Muscle of leg (tissue), 11 donors: ENCODE measurements around the gene CES3. TPM values are rescaled to one million over a fixed set of nuclear protein-coding genes. Genes with fewer than 3 reads are reported as not detected.
"Not testable (repeated sequence)": the region's sequence is repeated elsewhere in the genome, so short reads cannot be mapped to it uniquely, and the experiment has no call there.

Experiments
- DNase-seq: peaks from one replicate; pipeline ENCODE4 v3.0.0; 2013
- H3K27ac ChIP-seq: one replicate; pipeline ENCODE4 v1.5.1; 2013; ENCODE audit warnings: mild to moderate bottlenecking, low read length, control low read depth
- H3K27me3 ChIP-seq: one replicate; pipeline ENCODE4 v1.6.1; 2013; ENCODE audit warnings: low read length; ENCODE audit not compliant: control insufficient read depth, insufficient read depth
- H3K36me3 ChIP-seq: one replicate; pipeline ENCODE4 v1.6.1; 2013; ENCODE audit warnings: low read length; ENCODE audit not compliant: control insufficient read depth, insufficient read depth
- H3K4me1 ChIP-seq: one replicate; pipeline ENCODE4 v1.6.1; 2013; ENCODE audit warnings: low read length; ENCODE audit not compliant: control insufficient read depth, insufficient read depth
- H3K4me3 ChIP-seq: one replicate; pipeline ENCODE4 v1.5.1; 2013; ENCODE audit warnings: low read length, control low read depth
- H3K9me3 ChIP-seq: replicated peaks from 2 replicates; pipeline ENCODE4 v1.6.1; 2013; ENCODE audit warnings: low read depth, low read length; ENCODE audit not compliant: control insufficient read depth
- WGBS: methylation state at CpG from one replicate; pipeline ENCODE4 v1.1.5; 2013; ENCODE audit warnings: missing lambda C conversion rate; ENCODE audit not compliant: insufficient coverage; 5-methylcytosine and 5-hydroxymethylcytosine counted together
- polyA plus RNA-seq, 8 donors: library from polyadenylated mRNA; unstranded; fragments of 120-200 nt; gene quantifications; one replicate each; pipeline versions ENCODE4 v1.2.1 to v1.2.3, GENCODE V29; 2013; ENCODE audit warnings: inconsistent platforms in 1 of 8, low replicate concordance in 1 of 8; ENCODE audit not compliant: insufficient read length in 8 of 8, insufficient read depth in 1 of 8
- total RNA-seq: library from RNA; stranded (reverse); fragments of 120-200 nt; gene quantifications from one replicate; pipeline ENCODE4 v1.2.4, GENCODE V29; 2013

The CES3 gene
- total and polyA plus RNA-seq, 9 donors: 0.05 to 1.3 (median 0.33) TPM

- H3K4me3 ChIP-seq, H3K27ac ChIP-seq, DNase-seq, H3K9me3 ChIP-seq: not testable (repeated sequence)
- WGBS: 90% methylated on average over 8 of the region's 9 CpGs
- Histone ChIP-seq H3K27me3 (peaks cover 26% of the 10 kb centered on the region), H3K4me1 (peaks cover 21% of the 10 kb centered on the region), H3K36me3 (peaks cover 41% of the 10 kb centered on the region)
These were observed 16.1 kb upstream of the CES3 start for GRCh38 chr16:66944971-66945370.

- DNase-seq: no peak
- WGBS: 75% methylated on average over 3 of the region's 4 CpGs
- H3K4me3 ChIP-seq: no peak overlapping the region
- H3K4me1 ChIP-seq: peaks cover 21% of the 10 kb centered on the region
- peaks cover 33% of the 10 kb centered on the region for H3K27me3 ChIP-seq
- H3K9me3 ChIP-seq: no peaks in the 10 kb centered on the region
- H3K27ac ChIP-seq: no peak overlapping the region
- peaks cover 31% of the 10 kb centered on the region for H3K36me3 ChIP-seq
These were observed 15.1 kb upstream of the CES3 start for GRCh38 chr16:66945939-66946338.

- no peak overlapping the region for H3K4me3 ChIP-seq
- 73% methylated on average over 7 of the region's 7 CpGs for WGBS
- H3K27me3 ChIP-seq: peaks cover 35% of the 10 kb centered on the region
- H3K4me1 ChIP-seq: peaks cover 21% of the 10 kb centered on the region
- peaks cover 25% of the 10 kb centered on the region for H3K36me3 ChIP-seq
- H3K27ac ChIP-seq: no peak overlapping the region
- peaks cover 2% of the 10 kb centered on the region for H3K9me3 ChIP-seq
- no peak for DNase-seq
These were observed 14.5 kb upstream of the CES3 start for GRCh38 chr16:66946541-66946940.

GRCh38 chr16:66946974-66947301, 14.1 kb upstream of the CES3 start:
- peaks cover 21% of the 10 kb centered on the region for H3K4me1 ChIP-seq
- no peak overlapping the region for H3K27ac ChIP-seq
- H3K27me3 ChIP-seq: peaks cover 36% of the 10 kb centered on the region
- H3K4me3 ChIP-seq: no peak overlapping the region
- WGBS: 40% methylated on average over 4 of the region's 5 CpGs
- no peak for DNase-seq
- H3K9me3 ChIP-seq: peaks cover 2% of the 10 kb centered on the region
- peaks cover 21% of the 10 kb centered on the region for H3K36me3 ChIP-seq

GRCh38 chr16:66947302-66948065, 13.6 kb upstream of the CES3 start:
- peak; percentile 89 for DNase-seq
- H3K4me3 ChIP-seq: peak overlapping the region; percentile 43
- no peak overlapping the region for H3K27ac ChIP-seq

GRCh38 chr16:66948134-66948836, 12.8 kb upstream of the CES3 start:
- H3K27ac ChIP-seq: no peak overlapping the region
- peak overlapping the region; percentile 43 for H3K4me3 ChIP-seq
- 0% methylated on average over 29 of the region's 44 CpGs for WGBS
- peaks cover 8% of the 10 kb centered on the region for H3K36me3 ChIP-seq
- peaks cover 43% of the 10 kb centered on the region for H3K27me3 ChIP-seq
- peaks cover 2% of the 10 kb centered on the region for H3K9me3 ChIP-seq
- DNase-seq: no peak
- H3K4me1 ChIP-seq: peaks cover 21% of the 10 kb centered on the region

More at GRCh38 chr16:66947302-66948065, 13.6 kb upstream of the CES3 start:
- Histone ChIP-seq H3K27me3 (peaks cover 42% of the 10 kb centered on the region), H3K9me3 (peaks cover 2% of the 10 kb centered on the region), H3K36me3 (peaks cover 16% of the 10 kb centered on the region), H3K4me1 (peaks cover 21% of the 10 kb centered on the region)
- WGBS: 3% methylated on average over 12 of the region's 23 CpGs

- no peak overlapping the region for H3K27ac ChIP-seq
- peaks cover 2% of the 10 kb centered on the region for H3K9me3 ChIP-seq
- H3K27me3 ChIP-seq: peaks cover 48% of the 10 kb centered on the region
- WGBS: 5% methylated on average over 20 of the region's 21 CpGs
- H3K36me3 ChIP-seq: peaks cover 2% of the 10 kb centered on the region
- no peak overlapping the region for H3K4me3 ChIP-seq
- H3K4me1 ChIP-seq: peaks cover 21% of the 10 kb centered on the region
- DNase-seq: no peak
These were observed 12.2 kb upstream of the CES3 start for GRCh38 chr16:66948837-66949225.

- no peak for DNase-seq
- WGBS: 57% methylated on average over 4 of the region's 6 CpGs
- Histone ChIP-seq H3K4me3 (no peak overlapping the region), H3K9me3 (peaks cover 2% of the 10 kb centered on the region), H3K4me1 (peaks cover 21% of the 10 kb centered on the region), H3K27ac (no peak overlapping the region), H3K36me3 (no peaks in the 10 kb centered on the region), H3K27me3 (peaks cover 50% of the 10 kb centered on the region)
These were observed 11.6 kb upstream of the CES3 start for GRCh38 chr16:66949472-66949871.

GRCh38 chr16:66950437-66950836, 10.6 kb upstream of the CES3 start:
- no peak for DNase-seq
- H3K27ac ChIP-seq: no peak overlapping the region
- no peak overlapping the region for H3K4me3 ChIP-seq
- H3K9me3 ChIP-seq: peaks cover 2% of the 10 kb centered on the region
- peaks cover 21% of the 10 kb centered on the region for H3K4me1 ChIP-seq
- no CpG with 5 or more reads among the region's 2 CpGs for WGBS
- H3K27me3 ChIP-seq: peaks cover 50% of the 10 kb centered on the region
- no peaks in the 10 kb centered on the region for H3K36me3 ChIP-seq

GRCh38 chr16:66950971-66951790, 9.9 kb upstream of the CES3 start:
- Histone ChIP-seq H3K4me3 (no peak overlapping the region), H3K27me3 (peaks cover 50% of the 10 kb centered on the region), H3K9me3 (peaks cover 2% of the 10 kb centered on the region), H3K36me3 (no peaks in the 10 kb centered on the region), H3K27ac (no peak overlapping the region), H3K4me1 (peaks cover 21% of the 10 kb centered on the region)
- DNase-seq: no peak
- WGBS: no CpG with 5 or more reads among the region's 4 CpGs
